Measurements from ENCODE around the gene BCAN.

GRCh38 chr1:156664046-156664766, 22.3 kb downstream of the BCAN start:
- TF ChIP-seq CTCF (conservative IDR thresholded peaks at IDR 0.05; ENCODE audit: low read depth in 2 of 2) (no peak), JUNB (IDR thresholded peaks at IDR 0.05; ENCODE audit: unreplicated experiment) (no peak), EZH2phosphoT487 (IDR thresholded peaks at IDR 0.05; ENCODE audit: unreplicated experiment) (no peak), CREB1 (CRISPR knock-in tag; IDR thresholded peaks at IDR 0.05; ENCODE audit: low read depth) (no peak), POLR2AphosphoS5 (IDR thresholded peaks at IDR 0.05; ENCODE audit: low read depth) (no peak), EZH2 (IDR thresholded peaks at IDR 0.05; ENCODE audit: low read depth, unreplicated experiment) (no peak), NANOG (IDR thresholded peaks at IDR 0.05; ENCODE audit: borderline replicate concordance) (no peak), ZNF462 (CRISPR knock-in tag; IDR thresholded peaks at IDR 0.05) (no peak), REST (IDR thresholded peaks at IDR 0.05; ENCODE audit: unreplicated experiment) (no peak)
- TF ChIP-seq, protein P1, sequence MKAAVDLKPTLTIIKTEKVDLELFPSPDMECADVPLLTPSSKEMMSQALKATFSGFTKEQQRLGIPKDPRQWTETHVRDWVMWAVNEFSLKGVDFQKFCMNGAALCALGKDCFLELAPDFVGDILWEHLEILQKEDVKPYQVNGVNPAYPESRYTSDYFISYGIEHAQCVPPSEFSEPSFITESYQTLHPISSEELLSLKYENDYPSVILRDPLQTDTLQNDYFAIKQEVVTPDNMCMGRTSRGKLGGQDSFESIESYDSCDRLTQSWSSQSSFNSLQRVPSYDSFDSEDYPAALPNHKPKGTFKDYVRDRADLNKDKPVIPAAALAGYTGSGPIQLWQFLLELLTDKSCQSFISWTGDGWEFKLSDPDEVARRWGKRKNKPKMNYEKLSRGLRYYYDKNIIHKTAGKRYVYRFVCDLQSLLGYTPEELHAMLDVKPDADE (IDR thresholded peaks at IDR 0.05): no peak

Measured in GM23338 (cell line).